BJ (cell line): ENCODE measurements around the gene DNM3. TPM values are rescaled to one million over a fixed set of nuclear protein-coding genes. Genes with fewer than 3 reads are reported as not detected.

ENCODE experiments used
- CTCF ChIA-PET: fragments of 350-600 bp; formaldehyde crosslinking; extraction: SDS; loops from one replicate; lab custom pipeline; 2021; ENCODE audit warnings: antibody characterized with exemption, inconsistent platforms; lab: Yijun Ruan, JAX
- POLR2A ChIA-PET: fragments of 300-600 bp; sonication (Branson Sonifier 250); formaldehyde crosslinking; extraction: SDS; loops from one replicate; lab custom pipeline; 2021; ENCODE audit warnings: antibody characterized with exemption; lab: Charles Lee
- DNase-seq: peaks from one replicate; pipeline ENCODE4 v3.0.0-alpha.2; 2011; ENCODE audit warnings: low read depth
- H3K27me3 ChIP-seq: 2 replicates; pipeline ENCODE4 v1.6.0; 2011; ENCODE audit warnings: low read length; ENCODE audit not compliant: control insufficient read depth, insufficient read depth
- H3K36me3 ChIP-seq: 2 replicates; pipeline ENCODE4 v1.5.1; 2011; ENCODE audit warnings: low read length; ENCODE audit not compliant: control insufficient read depth, insufficient read depth
- H3K4me3 ChIP-seq: 2 replicates; pipeline ENCODE4 v1.5.1; 2011; ENCODE audit warnings: low read depth, mild to moderate bottlenecking, control low read depth, low read length
- polyA plus RNA-seq: library from polyadenylated mRNA; depleted of rRNA; stranded (reverse); fragments of >200 nt; gene quantifications from 2 replicates; pipeline ENCODE4 v1.2.3, GENCODE V29; 2011
- TF ChIP-seq, protein P1 (sequence below): IDR thresholded peaks from 2 replicates; pipeline ENCODE4 v1.5.1; 2011; ENCODE audit warnings: low read depth, mild to moderate bottlenecking, control low read depth, inconsistent platforms, low read length, moderate library complexity; ENCODE audit not compliant: insufficient read depth

DNM3 gene
- polyA plus RNA-seq, 1 experiment, result 0.26 TPM

DNA sequence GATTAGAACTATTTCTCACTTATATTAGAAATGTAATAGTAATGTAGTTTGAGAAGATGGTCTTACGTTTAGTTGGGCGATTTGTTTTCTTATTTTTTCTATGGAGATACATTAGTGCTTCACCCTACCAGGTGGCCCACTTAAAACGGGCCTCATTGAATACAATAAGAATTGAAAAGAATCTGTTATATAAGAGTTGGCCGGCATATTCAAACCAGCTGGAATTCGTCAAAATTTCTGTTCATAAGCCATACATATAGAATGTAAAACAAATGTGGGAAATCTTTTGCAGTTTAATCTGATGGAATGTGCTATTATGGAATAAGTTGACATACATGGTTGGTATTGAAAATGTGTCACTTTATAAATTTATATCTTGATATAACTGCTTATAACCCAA is 482.8 kb downstream of the DNM3 start:
- H3K36me3 ChIP-seq, result no peaks in the 10 kb centered on the region
- CTCF ChIA-PET, result interaction anchor here (0.8 to 1.1 kb wide), 3 partner anchors 16 to 284 kb away, joined by 3 read pairs; no protein-coding TSS in a partner anchor
- H3K4me3 ChIP-seq, result no peak overlapping the region
- TF ChIP-seq, protein P1, sequence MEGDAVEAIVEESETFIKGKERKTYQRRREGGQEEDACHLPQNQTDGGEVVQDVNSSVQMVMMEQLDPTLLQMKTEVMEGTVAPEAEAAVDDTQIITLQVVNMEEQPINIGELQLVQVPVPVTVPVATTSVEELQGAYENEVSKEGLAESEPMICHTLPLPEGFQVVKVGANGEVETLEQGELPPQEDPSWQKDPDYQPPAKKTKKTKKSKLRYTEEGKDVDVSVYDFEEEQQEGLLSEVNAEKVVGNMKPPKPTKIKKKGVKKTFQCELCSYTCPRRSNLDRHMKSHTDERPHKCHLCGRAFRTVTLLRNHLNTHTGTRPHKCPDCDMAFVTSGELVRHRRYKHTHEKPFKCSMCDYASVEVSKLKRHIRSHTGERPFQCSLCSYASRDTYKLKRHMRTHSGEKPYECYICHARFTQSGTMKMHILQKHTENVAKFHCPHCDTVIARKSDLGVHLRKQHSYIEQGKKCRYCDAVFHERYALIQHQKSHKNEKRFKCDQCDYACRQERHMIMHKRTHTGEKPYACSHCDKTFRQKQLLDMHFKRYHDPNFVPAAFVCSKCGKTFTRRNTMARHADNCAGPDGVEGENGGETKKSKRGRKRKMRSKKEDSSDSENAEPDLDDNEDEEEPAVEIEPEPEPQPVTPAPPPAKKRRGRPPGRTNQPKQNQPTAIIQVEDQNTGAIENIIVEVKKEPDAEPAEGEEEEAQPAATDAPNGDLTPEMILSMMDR, result no peak
- DNase-seq, result no peak
- POLR2A ChIA-PET, result no interaction called here
- H3K27me3 ChIP-seq, result no peaks in the 10 kb centered on the region

DNA sequence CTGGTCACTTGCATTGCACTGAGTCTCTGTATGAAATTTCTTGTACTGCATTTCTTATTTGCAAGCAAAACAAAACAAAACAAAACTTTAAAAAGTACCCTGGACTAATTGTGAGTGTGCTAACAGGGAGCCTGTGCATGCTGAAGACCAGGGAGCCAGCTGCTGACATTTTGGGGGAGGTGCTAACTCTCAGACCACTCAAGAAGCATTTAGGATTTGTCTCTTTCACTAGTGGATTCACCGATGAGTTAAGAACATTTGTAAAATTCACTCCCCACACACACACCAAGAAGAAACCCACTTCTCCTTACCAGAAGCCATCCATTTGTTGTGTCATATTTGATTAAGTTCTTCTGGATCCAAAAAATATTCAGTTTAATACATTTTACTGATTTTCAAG is 483.5 kb downstream of the DNM3 start:
- ChIA-PET CTCF (no interaction called here), POLR2A (no interaction called here)
- TF ChIP-seq, protein P1, result no peak
- H3K4me3 ChIP-seq, result no peak overlapping the region
- no peaks in the 10 kb centered on the region for H3K27me3 ChIP-seq
- DNase-seq, result no peak
- no peaks in the 10 kb centered on the region for H3K36me3 ChIP-seq

- ChIA-PET CTCF (no interaction called here), POLR2A (no interaction called here)
- H3K36me3 ChIP-seq, result no peaks in the 10 kb centered on the region
- no peak for DNase-seq
- no peaks in the 10 kb centered on the region for H3K27me3 ChIP-seq
- no peak overlapping the region for H3K4me3 ChIP-seq
- TF ChIP-seq, protein P1, result no peak
These were observed 484.2 kb downstream of the DNM3 start for GRCh38 chr1:172325531-172325930.

DNA sequence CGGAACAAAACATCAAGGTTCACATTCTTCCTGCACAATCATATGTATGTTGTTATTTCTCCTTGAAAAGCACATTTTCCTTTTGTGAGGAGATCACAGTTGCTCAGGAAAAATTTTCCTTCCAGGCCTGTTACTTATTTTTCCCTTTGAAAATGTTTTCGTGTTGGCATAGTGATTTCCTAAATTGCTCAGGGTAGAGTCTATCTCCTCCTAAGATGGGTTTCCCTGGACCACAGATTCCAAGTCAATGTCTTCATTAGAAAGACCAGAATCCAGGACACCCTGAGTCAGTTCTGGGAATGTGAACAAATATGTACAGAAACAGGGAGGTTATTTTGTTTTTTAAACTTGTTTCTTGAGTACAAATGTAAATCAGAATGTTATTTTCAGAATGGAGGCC is 484.8 kb downstream of the DNM3 start:
- Histone ChIP-seq H3K27me3 (no peaks in the 10 kb centered on the region), H3K4me3 (no peak overlapping the region), H3K36me3 (no peaks in the 10 kb centered on the region)
- CTCF ChIA-PET, result no interaction called here
- POLR2A ChIA-PET, result no interaction called here
- TF ChIP-seq, protein P1, result no peak
- DNase-seq, result no peak

- TF ChIP-seq, protein P1, result no peak
- ChIA-PET POLR2A (no interaction called here), CTCF (no interaction called here)
- Histone ChIP-seq H3K4me3 (no peak overlapping the region), H3K27me3 (no peaks in the 10 kb centered on the region), H3K36me3 (no peaks in the 10 kb centered on the region)
- no peak for DNase-seq
These were observed 487.0 kb downstream of the DNM3 start for GRCh38 chr1:172328266-172328665.
